B cell (primary cell): Measurements from ENCODE around the gene EIF5. TPM values are rescaled to one million over a fixed set of nuclear protein-coding genes. Genes with fewer than 3 reads are reported as not detected.

Source experiments
- ATAC-seq: fragments of 200-7000 bp; cut with Tn5 transposase; one replicate; pipeline ENCODE4 v1.10.0; 2021; ENCODE audit warnings: low read depth, mild to moderate bottlenecking, moderate number of reproducible peaks, moderate library complexity
- CTCF ChIA-PET: fragments of 350-600 bp; sonication (Branson Sonifier 250); formaldehyde crosslinking; loops from one replicate; lab custom pipeline; 2021; ENCODE audit warnings: antibody characterized with exemption, inconsistent platforms; lab: Charles Lee
- POLR2A ChIA-PET: fragments of 350-600 bp; sonication (Branson Sonifier 250); formaldehyde crosslinking; loops from one replicate; lab custom pipeline; 2021; ENCODE audit warnings: antibody characterized with exemption; lab: Charles Lee
- DNase-seq: peaks from one replicate; pipeline ENCODE4 v3.0.0; 2013
- H2AFZ ChIP-seq: 2 replicates; pipeline ENCODE4 v1.6.1; 2012; ENCODE audit warnings: mild to moderate bottlenecking, low read depth, low read length; ENCODE audit not compliant: insufficient read depth, poor library complexity, severe bottlenecking
- H3K27ac ChIP-seq, 2 donors: 1 replicate in 1 of 2; 2 replicates in 1 of 2; pipeline ENCODE4 v1.5.1; 2012 to 2013; ENCODE audit warnings: low read length in 2 of 2, mild to moderate bottlenecking in 2 of 2, moderate library complexity in 1 of 2
- H3K27me3 ChIP-seq, 4 experiments: fragments of 200-600 bp in 1 of 4; sonication (generic) in 1 of 4; replicated peaks in 1 of 4; 1 replicate in 2 of 4; 2 replicates in 2 of 4; pipeline versions ENCODE4 v1.6.1 to v1.7.0; 2013 to 2016; ENCODE audit warnings: low read length in 3 of 4, mild to moderate bottlenecking in 2 of 4, mixed read lengths in 1 of 4, moderate library complexity in 1 of 4; ENCODE audit not compliant: insufficient read depth in 4 of 4, control insufficient read depth in 3 of 4; ENCODE audit errors: control extremely low read depth in 1 of 4
- H3K36me3 ChIP-seq, 2 experiments: replicated peaks in 1 of 2; 1 replicate in 1 of 2; 2 replicates in 1 of 2; pipeline versions ENCODE4 v1.6.1 to v1.7.1; 2013; ENCODE audit warnings: low read length in 1 of 2; ENCODE audit not compliant: insufficient read depth in 2 of 2, control insufficient read depth in 1 of 2; ENCODE audit errors: control extremely low read depth in 1 of 2, extremely low read depth in 1 of 2
- H3K4me1 ChIP-seq, 2 donors: fragments of 200-600 bp in 1 of 2; sonication (generic) in 1 of 2; 1 replicate in 1 of 2; 2 replicates in 1 of 2; pipeline versions ENCODE4 v1.5.1 to v1.6.1; 2013 to 2017; ENCODE audit warnings: low read length in 2 of 2; ENCODE audit not compliant: control insufficient read depth in 2 of 2, insufficient read depth in 2 of 2
- H3K4me2 ChIP-seq: replicated peaks from 2 replicates; pipeline ENCODE3; 2012; ENCODE audit warnings: mild to moderate bottlenecking, low read depth, low read length; ENCODE audit not compliant: poor library complexity, severe bottlenecking
- H3K4me3 ChIP-seq, 5 experiments: fragments of 200-600 bp in 1 of 5; sonication (generic) in 1 of 5; 1 replicate in 3 of 5; 2 replicates in 2 of 5; pipeline versions ENCODE4 v1.5.1 to v1.7.0; 2011 to 2016; ENCODE audit warnings: low read length in 4 of 5, mild to moderate bottlenecking in 4 of 5, low read depth in 2 of 5, control low read depth in 1 of 5, moderate library complexity in 1 of 5; ENCODE audit not compliant: insufficient read depth in 1 of 5; ENCODE audit errors: control extremely low read depth in 1 of 5, extremely low read depth in 1 of 5
- H3K79me2 ChIP-seq: fragments of 200-600 bp; sonication (generic); one replicate; pipeline ENCODE4 v1.6.0; 2016; ENCODE audit warnings: low read length; ENCODE audit not compliant: control insufficient read depth, insufficient read depth
- H3K9ac ChIP-seq: fragments of 200-600 bp; sonication (generic); 2 replicates; pipeline ENCODE4 v1.6.1; 2017; ENCODE audit warnings: mild to moderate bottlenecking, low read length, moderate library complexity
- H3K9me3 ChIP-seq, 3 donors: one replicate each; pipeline versions ENCODE4 v1.6.1 to v1.7.1; 2013; ENCODE audit warnings: low read length in 2 of 3; ENCODE audit not compliant: control insufficient read depth in 2 of 3, insufficient read depth in 1 of 3; ENCODE audit errors: control extremely low read depth in 1 of 3
- H4K20me1 ChIP-seq: 2 replicates; pipeline ENCODE4 v1.6.0; 2012; ENCODE audit warnings: mild to moderate bottlenecking, low read length; ENCODE audit not compliant: insufficient read depth, control insufficient read depth, poor library complexity, severe bottlenecking
- H3K27ac Mint-ChIP-seq: one replicate; pipeline ENCODE4 v1.8.0; 2021; ENCODE audit warnings: mixed read lengths
- H3K27me3 Mint-ChIP-seq: one replicate; pipeline ENCODE4 v1.8.0; 2021; ENCODE audit warnings: mixed read lengths
- H3K4me1 Mint-ChIP-seq: one replicate; pipeline ENCODE4 v1.8.0; 2021; ENCODE audit warnings: mixed read lengths
- H3K4me3 Mint-ChIP-seq: one replicate; pipeline ENCODE4 v1.8.0; 2021; ENCODE audit warnings: mixed read lengths
- H3K9me3 Mint-ChIP-seq: one replicate; pipeline ENCODE4 v1.8.0; 2022; ENCODE audit warnings: mixed read lengths; ENCODE audit not compliant: insufficient read depth
- CTCF ChIP-seq: fragments of 200-600 bp; IDR thresholded peaks from one replicate; pipeline ENCODE4 v1.8.0; 2022; ENCODE audit warnings: antibody characterized with exemption, mild to moderate bottlenecking
- EZH2 ChIP-seq: IDR thresholded peaks from 2 replicates; pipeline ENCODE4 v1.6.1; 2012; ENCODE audit warnings: borderline replicate concordance, low read depth, mild to moderate bottlenecking, moderate library complexity, low read length; ENCODE audit not compliant: insufficient read depth, poor library complexity, severe bottlenecking
- WGBS: methylation state at CpG from one replicate; pipeline ENCODE4 v1.1.5; 2013; ENCODE audit warnings: missing lambda C conversion rate; ENCODE audit not compliant: insufficient coverage; 5-methylcytosine and 5-hydroxymethylcytosine counted together
- intact Hi-C: fragments of 100-400 bp; cut with micrococcal nuclease; formaldehyde crosslinking; loops from one replicate; pipeline ENCODE4 v1.10.0; 2022
- polyA plus RNA-seq: library from polyadenylated mRNA; depleted of rRNA; stranded (reverse); fragments of >200 nt; gene quantifications from 2 replicates; pipeline ENCODE4 v1.2.3, GENCODE V29; 2012
- total RNA-seq, 2 donors: library from RNA; stranded (reverse); fragments of 120-200 nt in 1 of 2; gene quantifications; 1 replicate in 1 of 2; 2 replicates in 1 of 2; pipeline versions ENCODE4 v1.2.3 to v1.2.4, GENCODE V29; 2013 to 2022

The EIF5 gene
- total and polyA plus RNA-seq, 2 donors (not counting 1 experiment from before 2014, with no cell fraction given), result 206 to 314 TPM

- 57% methylated on average over 1 of the region's 1 CpG for WGBS
- intact Hi-C loops, result no loop called here
These were observed 28.7 kb downstream of the EIF5 start for GRCh38 chr14:103362780-103363179.

DNA sequence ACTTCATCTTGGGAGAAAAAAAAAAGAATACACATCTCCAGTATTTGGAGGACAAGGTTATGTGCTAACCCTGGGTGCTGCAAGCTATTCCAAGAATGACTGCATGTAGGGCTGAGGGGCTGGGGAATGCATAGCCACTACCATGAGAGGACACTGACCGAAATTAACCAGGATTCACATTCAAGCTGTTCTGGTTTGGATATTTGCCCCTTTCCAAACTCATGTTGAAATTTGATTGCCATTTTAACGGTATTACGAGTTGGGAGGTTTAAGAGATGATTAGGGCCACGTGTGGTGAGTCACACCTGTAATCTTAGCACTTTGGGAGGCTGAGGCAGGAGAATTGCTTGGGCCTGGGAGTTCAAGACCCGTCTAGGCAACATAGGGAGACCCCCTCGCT lies 32.7 kb downstream of the EIF5 start:
- CTCF ChIA-PET, result interaction anchor here (0.5 to 1.3 kb wide), 2 partner anchors 11 to 334 kb away, joined by 3 read pairs; no protein-coding TSS in a partner anchor
- ATAC-seq, result no peak
- WGBS, result 100% methylated on average over 4 of the region's 6 CpGs

More at GRCh38 chr14:103362780-103363179, 28.7 kb downstream of the EIF5 start:
- no peak for ATAC-seq
- no peak overlapping the region for H3K9ac ChIP-seq
- no peaks in the 10 kb centered on the region for H3K4me1 ChIP-seq
- no peaks in the 10 kb centered on the region for H3K79me2 ChIP-seq
- DNase-seq, result no peak
- H3K4me3 ChIP-seq, result no peak overlapping the region
- Mint-ChIP-seq H3K9me3 (peaks cover 14% of the 10 kb centered on the region), H3K4me1 (no peaks in the 10 kb centered on the region), H3K27ac (no peak overlapping the region), H3K4me3 (no peak overlapping the region), H3K27me3 (peaks cover 30% of the 10 kb centered on the region)
- peaks cover 0 to 11% (median 3%) of the 10 kb centered on the region in 4 experiments for H3K27me3 ChIP-seq
- H4K20me1 ChIP-seq, result no peaks in the 10 kb centered on the region
- POLR2A ChIA-PET, result no interaction called here
- H3K36me3 ChIP-seq, result no peaks in the 10 kb centered on the region
- TF ChIP-seq EZH2 (no peak), CTCF (no peak)
- peaks cover 1 to 20% (median 9%) of the 10 kb centered on the region in 3 donors for H3K9me3 ChIP-seq
- CTCF ChIA-PET, result interaction anchor here (2.3 kb wide), 1 partner anchor 28 kb away, joined by 6 read pairs; no protein-coding TSS in a partner anchor
- no peak overlapping the region for H3K27ac ChIP-seq
- no peak overlapping the region for H3K4me2 ChIP-seq
- H2AFZ ChIP-seq, result no peak overlapping the region

More for the DNA sequence above, 32.7 kb downstream of the EIF5 start:
- Mint-ChIP-seq H3K27me3 (peaks cover 25% of the 10 kb centered on the region), H3K27ac (no peak overlapping the region), H3K4me3 (no peak overlapping the region), H3K9me3 (peaks cover 12% of the 10 kb centered on the region), H3K4me1 (no peaks in the 10 kb centered on the region)
- Histone ChIP-seq H3K4me3 (no peak overlapping the region), H3K4me2 (no peak overlapping the region), H3K36me3 (no peaks in the 10 kb centered on the region), H2AFZ (no peak overlapping the region), H4K20me1 (no peaks in the 10 kb centered on the region), H3K79me2 (no peaks in the 10 kb centered on the region), H3K27ac (no peak overlapping the region), H3K27me3 (peaks cover 0 to 9% (median 2%) of the 10 kb centered on the region in 4 experiments), H3K9me3 (peaks cover 1 to 13% (median 9%) of the 10 kb centered on the region in 3 donors), H3K9ac (no peak overlapping the region), H3K4me1 (no peaks in the 10 kb centered on the region)
- POLR2A ChIA-PET, result no interaction called here
- TF ChIP-seq EZH2 (no peak), CTCF (no peak)
- no peak for DNase-seq
- intact Hi-C loops, result no loop called here
